VCaP (cell line): ENCODE data around the gene OR51Q1.

Source experiments
- H3K27ac ChIP-seq: fragments of 450-650 bp; 2 replicates; pipeline ENCODE4 v1.5.1; 2017
- CTCF ChIP-seq: fragments of 450-650 bp; conservative IDR thresholded peaks from 2 replicates; pipeline ENCODE4 v1.5.1; 2017; ENCODE audit warnings: mild to moderate bottlenecking, moderate library complexity

Gene OR51Q1

DNA sequence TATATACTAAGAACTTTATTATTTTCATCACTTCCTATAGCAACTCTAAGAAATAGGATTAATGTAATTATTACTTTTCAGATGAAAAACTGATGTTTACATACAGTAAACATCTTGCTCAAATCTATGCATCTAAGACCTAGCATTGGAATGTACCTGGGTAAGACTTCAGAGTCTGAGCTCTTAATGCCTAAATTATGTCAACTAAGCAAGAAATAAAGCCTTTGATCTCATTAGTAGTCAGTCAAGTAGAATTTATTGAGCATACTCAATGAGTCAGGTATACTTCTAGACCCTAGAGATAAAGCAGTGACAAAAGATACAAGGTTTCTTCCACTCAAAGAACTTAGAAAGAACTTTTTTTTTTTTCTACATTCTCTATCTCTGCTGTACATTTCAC lies 16.7 kb upstream of the OR51Q1 start:
- no peak overlapping the region for H3K27ac ChIP-seq
- TF ChIP-seq CTCF, result no peak

DNA sequence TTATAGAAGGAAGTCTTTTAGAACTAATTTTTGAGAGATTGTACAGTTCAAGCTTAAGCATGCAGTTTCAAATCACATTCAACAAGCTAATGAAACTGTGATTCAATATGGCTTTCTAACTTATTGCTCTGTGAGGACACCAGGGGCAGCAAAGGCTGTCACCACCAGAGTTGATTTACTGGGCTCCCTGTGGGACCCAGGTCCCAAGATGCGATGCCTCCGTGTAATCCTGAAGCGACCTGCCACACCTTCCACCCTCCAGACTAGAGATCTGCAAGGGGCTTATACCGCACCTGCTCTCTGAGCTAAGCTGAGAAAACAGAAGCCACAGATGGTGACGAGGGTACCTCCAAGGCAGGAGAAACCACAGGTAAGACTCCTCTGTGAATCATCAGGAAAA lies 918 bp upstream of the OR51Q1 start:
- TF ChIP-seq CTCF, result no peak
- H3K27ac ChIP-seq, result no peak overlapping the region

DNA sequence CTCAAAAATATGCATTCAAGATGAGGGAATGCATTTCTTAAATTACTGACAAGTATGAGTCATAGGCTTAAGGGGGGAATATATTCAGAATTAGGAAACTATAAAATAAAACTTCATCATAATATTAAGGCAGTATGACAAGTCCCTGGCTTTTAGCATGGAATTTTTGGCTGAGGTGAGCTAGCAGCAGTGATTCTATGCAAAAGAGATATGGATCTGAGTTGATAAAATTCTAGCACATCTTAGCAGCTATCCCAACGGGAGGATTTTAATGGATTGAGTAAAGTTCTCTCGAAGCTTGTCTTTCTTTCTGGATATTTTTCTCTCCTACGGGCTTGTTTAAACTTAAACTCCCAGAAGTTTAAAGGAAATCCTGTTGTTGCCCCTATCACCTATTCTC lies 1.2 kb downstream of the OR51Q1 start:
- no peak overlapping the region for H3K27ac ChIP-seq
- TF ChIP-seq CTCF, result no peak

- H3K27ac ChIP-seq, result no peak within 1 kb of the TSS
- no peak for TF ChIP-seq CTCF
These were observed 19.5 kb downstream of the OR51Q1 start, which contains the start of gene OR51I1 for GRCh38 chr11:5441414-5441813. TSS of gene OR51I1 (minus strand) at chr11:5441514. CDS start at chr11:5441514, 0 bp downstream.

DNA sequence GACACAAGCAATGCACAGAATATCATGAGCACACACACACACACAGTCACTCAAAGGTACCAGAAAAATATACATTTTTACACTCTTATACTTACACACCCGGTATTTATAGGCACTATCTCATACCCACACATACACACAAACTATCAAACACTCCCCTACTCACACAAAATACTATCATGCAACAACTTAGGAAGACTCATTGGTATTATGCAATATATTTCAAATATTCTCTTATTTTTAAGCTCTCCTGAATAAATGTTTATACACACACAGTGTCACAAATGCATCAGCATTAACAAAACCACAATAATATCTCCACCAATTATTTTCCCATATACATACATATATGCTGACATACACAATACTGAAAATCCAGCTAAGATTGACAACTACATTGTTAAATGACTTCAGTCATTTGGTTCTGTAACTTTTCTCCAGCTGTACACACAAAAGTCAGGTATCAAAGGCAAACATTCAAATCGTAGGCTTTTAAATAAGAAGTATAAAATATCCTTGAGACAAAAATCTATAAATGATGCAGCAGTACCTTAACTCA lies 22.0 kb downstream of the OR51Q1 start:
- H3K27ac ChIP-seq, result no peak overlapping the region
- no peak for TF ChIP-seq CTCF

DNA sequence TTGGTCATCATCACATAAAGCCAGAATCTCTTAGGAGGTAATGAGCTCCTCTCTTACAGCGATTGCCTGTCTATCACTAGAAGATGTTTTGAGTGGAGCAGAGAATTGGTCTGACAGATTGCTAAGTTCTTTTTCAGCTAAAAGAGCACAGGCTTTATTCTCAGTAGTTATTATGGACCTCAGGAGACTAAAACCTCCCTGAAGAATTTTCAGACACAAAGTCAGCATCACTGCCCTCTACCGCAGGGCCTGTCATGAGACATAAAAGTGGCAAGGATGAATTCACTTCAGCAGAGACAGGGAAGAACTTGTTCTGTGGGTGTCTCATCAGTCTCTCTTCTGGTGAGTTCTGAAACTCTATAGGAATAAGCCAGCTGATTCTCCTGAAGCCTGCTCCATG lies 27.1 kb downstream of the OR51Q1 start, which contains the start of gene OR51I2:
OR51I2 (plus strand) TSS at position 301 of the 400 bp plus-strand sequence. CDS start 4,166 bp downstream, outside the sequence.
- H3K27ac ChIP-seq, result no peak within 1 kb of the TSS
- no peak for TF ChIP-seq CTCF

DNA sequence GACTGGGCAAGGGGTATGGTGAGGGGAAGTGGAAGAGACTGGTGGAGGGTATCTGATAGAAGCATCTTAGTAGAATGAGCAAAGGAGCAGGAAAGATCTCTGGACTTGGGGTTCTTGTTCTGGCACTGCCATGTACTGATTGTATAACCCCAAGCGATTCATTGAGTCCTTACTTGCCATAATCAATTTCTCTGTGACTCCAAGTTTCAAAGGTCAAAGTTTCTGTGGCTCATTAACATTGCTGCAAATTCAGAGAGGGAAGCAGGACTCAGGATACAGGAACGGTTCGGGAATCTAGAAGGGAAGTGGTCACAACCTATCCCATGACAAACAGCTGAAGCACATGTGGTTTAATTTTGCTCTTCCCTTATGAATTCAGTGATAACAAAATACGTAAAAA lies 27.5 kb downstream of the OR51Q1 start:
- H3K27ac ChIP-seq, result no peak overlapping the region
- no peak for TF ChIP-seq CTCF
